ENCODE data around the gene ZKSCAN8. TPM values are rescaled to one million over a fixed set of nuclear protein-coding genes. Genes with fewer than 3 reads are reported as not detected.

The ZKSCAN8 gene
- polyA plus RNA-seq, 5 donors, result 28.2 to 53.0 (median 47.0) TPM

DNA sequence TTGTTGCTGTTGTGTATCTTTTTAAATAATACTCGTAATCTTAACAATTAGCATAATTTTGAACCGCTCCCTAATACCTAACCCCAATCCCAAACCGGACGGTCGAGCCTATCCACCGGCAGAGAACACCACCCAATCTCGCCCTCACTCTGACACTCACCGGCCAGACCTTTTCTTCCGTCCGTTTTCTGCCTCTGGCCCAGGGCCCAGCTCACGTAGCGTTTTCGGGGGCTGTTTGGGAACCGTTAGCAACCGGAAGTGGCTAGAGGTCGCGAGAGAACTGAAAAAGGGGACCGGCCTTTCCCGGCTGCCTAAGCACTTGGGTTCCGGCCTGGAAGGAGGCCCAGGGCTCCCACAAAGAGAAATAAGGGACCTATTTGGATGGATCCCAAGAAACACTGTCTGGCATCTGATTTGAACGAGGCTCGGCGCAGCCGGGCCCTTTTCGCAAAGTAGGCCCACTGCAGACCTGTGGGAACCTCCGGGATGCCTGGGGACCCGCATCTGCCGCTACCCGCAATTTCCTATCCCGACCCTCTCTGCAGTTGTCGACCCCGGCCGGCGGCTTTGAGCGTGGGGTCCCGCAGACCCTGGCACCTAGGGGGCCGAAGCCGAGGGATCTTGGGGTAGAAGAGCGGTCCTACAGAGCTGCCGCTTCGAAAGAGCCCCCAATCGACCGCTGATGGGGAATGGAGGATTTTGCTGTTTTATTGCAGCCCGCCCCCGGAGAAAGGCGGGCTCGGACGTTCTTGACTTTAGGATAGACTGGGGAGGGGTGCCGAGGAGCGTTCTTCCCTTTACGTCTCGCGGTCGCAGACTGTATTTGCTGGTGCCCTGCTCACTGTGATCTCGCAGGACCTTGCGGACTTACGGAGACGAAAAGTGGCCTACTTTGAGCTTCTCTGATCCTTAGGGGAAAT, 4.8 kb upstream of the ZKSCAN8 start:
- peak; percentile 91 for DNase-seq

- no peak for DNase-seq
Measured at GRCh38 chr6:28137505-28137981, 4.1 kb upstream of the ZKSCAN8 start.

DNA sequence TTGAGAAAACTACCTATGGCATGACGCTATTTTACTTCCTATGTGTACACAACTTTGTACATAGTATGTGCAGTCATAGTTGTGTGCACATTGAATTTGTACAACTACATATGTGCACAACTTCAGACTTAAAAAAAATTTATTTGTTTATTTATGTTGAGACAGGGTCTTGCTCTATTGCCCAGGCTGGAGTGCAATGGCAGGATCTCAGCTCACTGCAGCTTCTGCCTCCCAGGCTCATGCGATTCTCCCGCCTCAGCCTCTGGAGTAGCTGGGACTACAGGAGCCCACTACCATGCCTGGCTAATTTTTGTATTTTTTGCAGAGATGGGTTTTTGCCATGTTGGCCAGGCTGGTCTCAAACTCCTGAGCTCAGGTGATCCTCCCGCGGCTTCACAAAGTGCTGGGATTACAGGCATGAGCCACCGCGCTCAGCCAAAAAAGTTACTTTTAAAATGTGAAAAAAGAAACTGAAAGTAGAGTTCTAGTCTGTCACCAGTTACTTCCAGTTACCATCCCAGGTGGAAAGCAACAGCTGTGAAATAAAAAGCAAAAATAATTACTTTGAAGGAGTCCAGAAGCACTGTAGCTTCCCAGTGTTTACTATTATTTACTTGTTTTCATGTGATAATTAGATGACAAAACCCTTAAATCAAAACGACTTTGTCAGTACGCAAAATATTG, 1.7 kb upstream of the ZKSCAN8 start:
- DNase-seq, result no peak

DNA sequence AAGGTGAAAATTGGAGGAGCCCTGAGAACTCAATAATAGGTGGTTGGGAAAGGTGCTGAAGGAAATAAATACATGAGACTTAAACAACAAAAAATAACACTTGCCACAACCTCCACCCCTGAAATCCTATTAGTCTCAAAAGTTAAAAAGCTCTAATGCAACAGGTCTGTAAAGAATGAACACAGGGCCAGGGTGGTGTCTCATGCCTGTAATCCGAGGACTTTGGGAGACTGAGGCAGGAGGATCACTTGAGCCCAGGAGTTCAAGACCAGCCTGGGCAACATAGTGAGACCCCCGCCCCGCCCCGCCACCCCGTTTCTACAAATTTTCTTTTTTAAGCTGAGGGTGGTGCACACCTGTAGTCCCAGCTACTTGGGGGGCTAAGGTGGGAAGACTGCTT, 1.1 kb upstream of the ZKSCAN8 start:
- no peak for DNase-seq

- no peak for DNase-seq
Measured at GRCh38 chr6:28142446-28142845, 763 bp downstream of the ZKSCAN8 start.

GRCh38 chr6:28145231-28145630, 3.5 kb downstream of the ZKSCAN8 start:
- no peak for DNase-seq

DNA sequence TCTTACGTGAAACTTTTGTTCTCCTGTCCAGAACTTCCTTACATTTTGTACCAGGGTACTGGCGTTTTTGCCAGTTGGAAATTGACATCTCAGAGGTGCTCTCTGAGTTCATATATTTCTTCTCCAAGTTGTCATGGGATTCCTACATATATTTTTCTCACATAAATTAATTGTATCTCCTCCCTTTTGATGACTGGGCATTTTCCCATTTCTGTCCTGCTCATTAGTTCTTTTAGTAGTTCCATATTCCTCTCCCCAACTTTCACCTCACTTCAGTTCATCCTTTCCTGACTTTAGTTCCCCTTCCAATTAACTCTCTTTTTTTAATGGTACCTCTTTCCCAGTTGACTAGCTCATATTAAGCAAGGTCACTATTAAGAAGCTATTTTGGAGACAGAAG, 10.8 kb downstream of the ZKSCAN8 start:
- no peak for DNase-seq

GRCh38 chr6:28153546-28153945, 11.9 kb downstream of the ZKSCAN8 start:
- no peak for DNase-seq

- DNase-seq, result no peak
Measured at GRCh38 chr6:28154357-28154756, 12.7 kb downstream of the ZKSCAN8 start.

DNA sequence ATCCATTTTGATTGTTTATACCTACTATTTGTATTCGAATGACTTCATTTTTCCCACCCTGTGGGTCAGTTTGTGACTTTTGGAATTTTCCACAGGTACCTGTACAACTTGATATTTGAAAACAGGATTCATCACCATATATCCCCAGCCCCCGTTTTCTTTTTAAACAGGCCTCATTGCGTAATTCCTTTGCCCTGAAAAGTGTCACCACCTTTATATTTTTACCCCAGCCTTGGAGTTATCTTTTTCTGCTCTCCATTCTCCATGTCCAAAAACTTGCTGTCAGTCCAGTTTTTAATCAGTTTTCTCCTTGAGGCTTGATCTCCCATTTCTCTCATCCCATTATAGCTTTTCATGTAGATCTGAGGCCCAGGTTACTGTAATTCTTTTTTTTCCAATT, 16.6 kb downstream of the ZKSCAN8 start:
- DNase-seq, result no peak

DNA sequence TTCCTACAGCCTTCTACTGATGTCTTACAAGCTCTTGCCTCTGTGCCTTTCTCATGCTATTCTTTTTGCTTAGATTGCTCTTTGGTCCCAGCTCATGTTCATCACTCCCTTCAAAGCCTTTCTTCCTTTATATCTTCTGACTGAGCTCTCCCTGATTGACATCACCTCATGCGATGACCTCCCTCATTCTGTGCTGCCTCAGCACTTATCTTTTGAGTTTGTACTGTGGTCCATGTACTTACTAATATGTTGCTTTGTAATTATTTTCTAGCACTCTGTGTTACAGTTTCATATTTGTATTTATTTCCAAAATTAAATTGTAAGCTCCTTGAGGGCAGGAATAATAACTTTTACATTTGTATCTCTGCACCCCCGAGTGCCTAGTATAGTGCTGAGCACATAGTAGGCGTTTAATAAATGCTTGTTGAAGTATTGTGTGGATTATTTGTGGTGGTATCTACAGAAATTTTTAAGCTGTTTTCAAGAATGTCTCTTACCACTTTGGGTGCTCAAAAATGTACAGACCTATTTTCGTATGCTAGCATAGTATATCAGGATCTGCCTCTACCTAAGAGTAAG, 17.4 kb downstream of the ZKSCAN8 start:
- DNase-seq, result no peak

GRCh38 chr6:28160233-28160632, 18.6 kb downstream of the ZKSCAN8 start:
- no peak for DNase-seq

- DNase-seq, result peak; percentile 55 to 56
Measured at GRCh38 chr6:28161410-28162079, 19.9 kb downstream of the ZKSCAN8 start.

DNA sequence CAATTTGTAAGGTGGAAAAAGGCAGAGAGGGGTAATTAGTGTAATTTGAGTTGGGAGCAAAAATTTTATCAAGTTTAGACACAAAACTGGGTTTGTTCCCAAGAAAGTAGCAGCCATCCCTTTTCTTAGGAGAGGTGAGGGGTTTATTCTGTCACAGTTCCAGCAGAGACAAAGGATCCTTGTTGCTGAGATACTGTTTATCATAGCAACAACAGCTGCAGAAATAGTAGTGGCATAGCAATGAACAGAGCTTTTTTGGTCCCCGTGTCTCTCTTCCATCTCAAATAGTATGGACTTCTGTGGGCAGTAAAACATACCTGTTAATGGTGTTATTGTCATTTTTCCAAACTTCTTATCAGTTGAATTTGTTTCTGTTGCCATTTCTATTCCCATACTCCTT, 23.9 kb downstream of the ZKSCAN8 start:
- DNase-seq, result no peak

DNA sequence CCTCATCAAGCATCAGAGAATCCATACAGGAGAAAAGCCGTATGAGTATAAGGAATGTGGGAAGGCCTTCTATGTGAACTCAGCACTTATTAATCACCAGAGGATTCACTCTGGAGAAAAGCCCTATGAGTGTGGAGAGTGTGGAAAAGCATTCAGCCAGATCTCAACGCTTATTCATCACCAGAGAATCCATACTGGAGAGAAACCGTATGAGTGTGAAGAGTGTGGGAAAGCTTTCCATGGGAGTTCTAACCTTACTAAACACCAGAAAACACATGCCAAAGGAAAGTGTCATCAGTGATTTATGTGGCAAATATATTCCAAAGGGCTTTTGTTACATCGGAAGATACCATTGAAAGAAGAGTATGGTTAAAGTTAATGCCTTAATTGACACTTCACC, 25.4 kb downstream of the ZKSCAN8 start:
- DNase-seq, result no peak

DNA sequence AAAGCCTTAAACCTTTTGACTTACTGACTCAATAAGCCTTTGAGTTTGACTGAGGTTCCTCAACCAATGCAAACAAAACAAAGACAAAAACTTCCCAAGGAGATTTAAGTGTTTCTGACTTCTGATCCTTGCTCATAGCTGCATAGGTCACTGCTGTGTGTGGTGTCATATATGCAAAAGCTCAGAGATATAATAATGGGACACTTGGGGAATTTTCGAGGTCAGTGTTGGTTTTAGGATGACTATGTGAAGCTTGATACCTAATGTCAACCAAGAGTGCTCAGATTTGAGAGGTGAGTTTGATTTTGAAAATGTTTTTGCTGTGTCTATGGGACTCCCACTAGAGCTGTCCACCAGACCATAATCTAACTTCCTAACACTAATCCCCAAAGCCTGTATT, 26.2 kb downstream of the ZKSCAN8 start:
- DNase-seq, result no peak

GRCh38 chr6:28171271-28171670, 29.6 kb downstream of the ZKSCAN8 start:
- no peak for DNase-seq

GRCh38 chr6:28172006-28172405, 30.3 kb downstream of the ZKSCAN8 start:
- no peak for DNase-seq

GRCh38 chr6:28176373-28176772, 34.7 kb downstream of the ZKSCAN8 start:
- no peak for DNase-seq

GRCh38 chr6:28182255-28182654, 40.6 kb downstream of the ZKSCAN8 start:
- no peak for DNase-seq

DNA sequence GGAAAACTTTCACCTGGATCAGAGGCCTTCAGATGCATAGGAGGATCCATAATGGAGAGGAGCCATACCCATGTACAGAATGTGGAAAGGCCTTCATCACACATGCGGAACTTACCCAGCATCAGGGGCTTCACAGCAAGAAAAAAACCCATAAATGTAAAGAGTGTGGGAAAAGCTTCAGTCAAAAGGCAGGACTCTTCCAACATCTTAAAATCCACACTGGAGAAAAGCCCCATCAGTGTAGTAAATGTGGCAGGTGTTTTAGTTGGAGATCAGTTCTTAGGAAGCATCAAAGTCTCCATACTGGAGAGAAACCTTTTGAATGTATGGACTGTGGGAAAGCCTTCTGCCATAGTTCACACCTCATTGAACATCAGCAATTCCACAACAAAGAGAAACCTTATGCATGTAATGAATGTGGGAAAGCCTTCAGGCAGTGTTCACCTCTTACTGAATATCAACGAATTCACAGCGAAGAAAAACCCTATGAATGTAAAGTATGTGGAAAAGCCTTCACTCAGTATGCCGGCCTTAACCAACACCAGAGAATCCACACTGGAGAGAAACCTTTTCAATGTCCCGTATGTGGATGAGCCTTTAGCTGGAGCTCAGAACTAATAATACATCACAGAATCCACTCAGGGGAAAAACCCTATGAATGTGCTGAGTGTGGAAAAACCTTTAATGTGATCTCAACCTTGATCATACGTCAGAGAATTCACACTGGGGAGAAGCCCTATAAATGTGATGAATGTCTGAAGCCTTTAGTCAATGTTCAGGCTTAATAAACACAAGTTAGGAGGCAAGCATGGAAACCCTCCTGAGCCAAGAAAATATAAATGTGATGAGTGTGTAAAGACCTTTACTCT, 46.7 kb downstream of the ZKSCAN8 start:
- DNase-seq, result no peak
